CD4-positive, alpha-beta T cell treated with Interleukin-6 for 4 hours (primary cell): ENCODE measurements around the gene SERPINF2.
"Not testable (repeated sequence)": the region's sequence is repeated elsewhere in the genome, so short reads cannot be mapped to it uniquely, and the experiment has no call there.

ENCODE experiments used
- DNase-seq: peaks from one replicate; pipeline ENCODE4 v3.0.0-alpha.2; 2020; ENCODE audit warnings: mixed read lengths

Gene SERPINF2

GRCh38 chr17:1735834-1736347 is 6.8 kb upstream of the SERPINF2 start:
- no peak for DNase-seq

GRCh38 chr17:1736348-1737281 is 6.1 kb upstream of the SERPINF2 start:
- DNase-seq: no peak

GRCh38 chr17:1737531-1738291 is 5.0 kb upstream of the SERPINF2 start:
- DNase-seq: no peak

- not testable (repeated sequence) for DNase-seq
Measured at GRCh38 chr17:1741899-1742298, 772 bp upstream of the SERPINF2 start.

GRCh38 chr17:1743088-1743439 is 393 bp downstream of the SERPINF2 start:
- DNase-seq: no peak

- DNase-seq: no peak
Measured at GRCh38 chr17:1744551-1745512, 2.2 kb downstream of the SERPINF2 start.

- DNase-seq: no peak
Measured at GRCh38 chr17:1745513-1746020, 2.9 kb downstream of the SERPINF2 start.

GRCh38 chr17:1746975-1747543 is 4.4 kb downstream of the SERPINF2 start:
- no peak for DNase-seq

- no peak for DNase-seq
Measured at GRCh38 chr17:1750628-1751027, 8.0 kb downstream of the SERPINF2 start.

GRCh38 chr17:1752425-1753262 is 10.0 kb downstream of the SERPINF2 start:
- no peak for DNase-seq

- no peak for DNase-seq
Measured at GRCh38 chr17:1753767-1754429, 11.2 kb downstream of the SERPINF2 start.

- DNase-seq: no peak
Measured at GRCh38 chr17:1754430-1755112, 11.9 kb downstream of the SERPINF2 start.

- no peak for DNase-seq
Measured at GRCh38 chr17:1755252-1755826, 12.7 kb downstream of the SERPINF2 start.

GRCh38 chr17:1755827-1756262 is 13.2 kb downstream of the SERPINF2 start:
- no peak for DNase-seq

- DNase-seq: no peak
Measured at GRCh38 chr17:1758807-1759206, 16.1 kb downstream of the SERPINF2 start.

- DNase-seq: no peak
Measured at GRCh38 chr17:1759529-1759928, 16.9 kb downstream of the SERPINF2 start.

GRCh38 chr17:1762233-1762900 is 19.7 kb downstream of the SERPINF2 start:
- DNase-seq: no peak
